GM18508 (cell line): Measurements from ENCODE around the gene GCN1.

Experiments used
- ATAC-seq: cut with Tn5 transposase; IDR thresholded peaks from one replicate; pipeline ENCODE4 v1.9.1; 2021; ENCODE audit warnings: moderate number of reproducible peaks; ENCODE audit not compliant: insufficient read depth, unreplicated experiment

Gene GCN1

DNA sequence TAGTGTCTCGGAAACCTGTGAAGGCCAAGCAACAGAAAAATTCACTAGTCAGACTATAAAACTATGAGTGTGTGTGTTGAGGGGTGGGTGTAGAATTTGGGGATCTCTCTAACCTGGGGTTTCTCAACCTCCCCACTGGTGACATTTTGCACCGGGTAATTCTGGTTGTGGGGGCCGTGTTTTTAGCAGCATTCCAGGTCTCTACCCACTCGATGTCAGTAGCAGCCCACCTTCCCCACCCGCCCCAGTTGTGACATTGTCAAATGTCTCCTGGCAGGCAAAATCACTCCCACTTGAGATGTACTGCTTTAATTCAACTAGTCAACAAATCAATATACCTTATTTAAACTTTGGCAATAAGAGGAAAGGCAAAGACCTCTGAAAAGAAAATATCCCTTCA, 4.1 kb downstream of the GCN1 start:
- no peak for ATAC-seq

GRCh38 chr12:120186654-120187053, 7.9 kb downstream of the GCN1 start:
- ATAC-seq, result no peak

GRCh38 chr12:120183211-120183631, 11.3 kb downstream of the GCN1 start:
- ATAC-seq, result no peak

DNA sequence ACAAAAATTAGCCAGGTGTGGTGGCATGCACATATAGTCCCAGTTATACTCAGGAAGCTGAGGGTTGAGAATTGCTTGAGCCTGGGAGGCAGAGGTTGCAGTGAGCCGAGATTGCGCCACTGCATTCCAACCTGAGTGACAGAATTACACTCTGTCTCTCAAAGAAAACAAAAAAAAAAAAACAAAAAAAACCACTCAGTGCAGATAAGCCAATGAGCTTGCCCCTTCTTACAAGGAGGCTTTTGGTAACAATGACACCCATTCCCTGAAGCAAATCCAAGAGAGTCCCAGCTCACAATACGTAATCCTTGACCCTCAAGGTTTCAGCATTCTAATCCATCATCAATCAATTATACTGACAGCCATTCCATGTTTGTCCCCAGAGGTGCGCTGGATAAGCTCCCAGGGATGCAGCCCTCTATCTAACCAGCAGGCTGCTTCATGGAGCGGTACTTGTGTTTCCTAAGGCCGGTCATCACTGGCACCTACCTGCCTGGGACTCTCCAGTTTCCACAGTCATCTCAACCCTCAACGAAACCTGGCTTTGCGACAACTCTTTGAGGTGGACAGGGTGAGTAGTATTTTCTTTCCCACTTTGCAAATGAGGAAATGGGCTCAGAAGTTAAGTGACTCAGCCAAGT, 12.4 kb downstream of the GCN1 start:
- no peak for ATAC-seq

GRCh38 chr12:120180975-120181374, 13.5 kb downstream of the GCN1 start:
- no peak for ATAC-seq

DNA sequence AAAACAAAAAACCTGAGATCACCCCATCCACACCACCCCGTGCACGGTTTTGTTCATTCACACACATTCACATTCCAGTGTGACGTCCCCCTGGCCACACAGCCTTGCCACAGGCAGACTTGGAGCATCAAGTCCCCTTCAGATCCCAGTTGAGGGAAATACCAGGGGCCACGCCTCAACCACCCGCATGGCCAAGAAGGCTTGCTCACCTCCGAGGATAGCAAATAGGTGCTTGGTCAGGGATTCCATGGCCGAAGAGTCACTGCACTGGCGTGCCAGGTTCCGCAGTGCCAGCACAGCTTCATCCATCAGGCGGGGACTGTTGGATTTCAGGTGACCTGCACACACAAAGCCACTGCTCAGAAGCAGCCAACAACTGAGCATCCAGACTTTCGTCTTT, 19.0 kb downstream of the GCN1 start:
- ATAC-seq, result no peak

DNA sequence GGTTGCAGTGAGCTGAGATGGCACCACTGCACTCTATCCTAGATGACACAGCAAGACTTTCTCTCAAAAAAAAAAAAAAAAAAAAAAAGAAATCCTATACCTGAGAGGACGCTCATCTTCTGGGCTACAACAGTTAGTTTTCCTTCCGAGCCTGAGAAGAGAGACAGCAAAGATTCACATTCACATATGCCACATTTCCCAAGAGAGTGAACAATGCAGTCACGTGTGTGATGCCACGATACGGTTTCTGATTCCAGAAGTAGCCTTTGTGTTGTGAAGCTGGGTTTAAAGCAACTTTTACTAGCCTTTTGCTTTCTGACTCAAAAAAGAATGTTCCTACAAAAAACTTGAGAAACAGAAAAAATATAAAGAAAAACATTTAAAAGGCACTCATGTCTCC, 19.5 kb downstream of the GCN1 start:
- ATAC-seq, result no peak

DNA sequence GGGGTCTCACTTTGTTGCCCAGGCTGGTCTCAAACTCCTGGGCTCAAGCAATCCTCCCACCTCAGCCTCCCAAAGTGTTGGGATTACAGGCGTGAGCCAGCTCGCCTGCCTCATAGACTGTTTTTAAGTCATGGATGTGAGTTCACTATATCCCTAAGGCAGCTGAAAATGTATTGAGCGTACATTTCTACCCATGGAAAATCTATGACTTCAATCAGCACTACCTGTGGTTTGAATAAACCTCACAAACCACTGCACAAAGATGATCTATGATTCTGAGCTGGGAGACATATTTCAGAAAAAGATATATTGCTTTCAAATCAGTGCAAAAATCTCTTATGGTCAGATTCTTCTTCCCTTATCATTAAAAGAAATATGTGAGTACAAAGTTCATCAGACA, 22.5 kb downstream of the GCN1 start:
- no peak for ATAC-seq

DNA sequence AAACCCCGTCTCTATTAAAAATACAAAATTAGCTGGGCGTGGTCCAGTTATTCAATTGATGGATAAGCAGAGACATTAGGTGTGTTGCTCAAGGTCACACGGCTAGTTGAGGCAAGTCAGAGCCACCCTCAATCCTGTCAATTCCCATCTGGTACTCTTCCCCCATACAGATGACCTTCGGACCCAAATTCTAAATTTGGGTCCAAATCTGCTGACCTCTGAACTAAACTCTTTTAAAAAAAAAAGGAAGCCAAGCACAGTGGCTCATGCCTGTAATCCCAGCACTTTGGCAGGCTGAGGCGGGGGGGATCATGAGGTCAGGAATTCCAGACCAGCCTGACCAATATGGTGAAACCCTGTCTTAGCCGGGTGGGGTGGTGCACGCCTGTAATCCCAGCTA, 23.9 kb downstream of the GCN1 start:
- ATAC-seq, result no peak

- ATAC-seq, result no peak
Measured at GRCh38 chr12:120169946-120170345, 24.6 kb downstream of the GCN1 start.

DNA sequence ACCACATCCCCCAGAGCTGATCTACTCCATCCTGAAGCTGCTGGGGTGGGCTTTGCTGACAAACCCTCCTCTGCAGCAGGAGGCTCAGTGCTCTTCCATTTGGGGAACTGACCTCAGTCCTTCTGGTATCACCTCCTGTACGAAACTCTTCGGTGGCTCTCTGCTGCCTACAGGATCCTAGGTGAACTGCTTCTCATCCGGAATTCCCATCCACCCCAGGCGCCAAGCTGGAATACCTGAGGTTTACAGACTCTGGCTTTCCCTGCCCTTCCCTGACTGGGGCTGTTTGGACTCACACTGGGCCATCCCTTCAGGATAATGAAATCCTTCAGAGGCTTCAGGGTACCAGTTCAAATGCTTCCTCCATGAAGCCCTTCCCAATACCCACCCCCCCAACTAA, 26.2 kb downstream of the GCN1 start:
- no peak for ATAC-seq

- no peak for ATAC-seq
Measured at GRCh38 chr12:120167529-120168095, 26.9 kb downstream of the GCN1 start.

DNA sequence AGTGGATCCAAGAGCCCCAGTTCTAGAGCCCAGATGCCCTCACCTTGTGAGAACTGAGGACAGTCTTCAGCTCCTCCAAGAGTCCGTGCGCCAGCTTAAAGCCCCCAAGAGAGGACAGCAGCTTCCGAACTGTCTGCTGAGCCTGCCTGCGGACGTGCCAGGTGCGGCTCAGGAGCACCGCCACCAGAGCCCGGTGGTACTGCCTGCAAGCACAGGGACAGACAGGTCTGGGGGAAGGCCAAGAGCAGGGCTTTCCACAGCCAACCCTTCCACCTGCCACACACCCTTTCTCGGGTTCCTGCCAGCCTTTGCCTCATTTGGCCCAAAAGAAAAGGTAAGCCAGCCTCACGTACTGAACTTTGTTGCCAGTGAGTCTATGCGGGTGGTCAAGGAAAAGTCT, 30.2 kb downstream of the GCN1 start:
- no peak for ATAC-seq

GRCh38 chr12:120162763-120163162, 31.8 kb downstream of the GCN1 start:
- no peak for ATAC-seq

DNA sequence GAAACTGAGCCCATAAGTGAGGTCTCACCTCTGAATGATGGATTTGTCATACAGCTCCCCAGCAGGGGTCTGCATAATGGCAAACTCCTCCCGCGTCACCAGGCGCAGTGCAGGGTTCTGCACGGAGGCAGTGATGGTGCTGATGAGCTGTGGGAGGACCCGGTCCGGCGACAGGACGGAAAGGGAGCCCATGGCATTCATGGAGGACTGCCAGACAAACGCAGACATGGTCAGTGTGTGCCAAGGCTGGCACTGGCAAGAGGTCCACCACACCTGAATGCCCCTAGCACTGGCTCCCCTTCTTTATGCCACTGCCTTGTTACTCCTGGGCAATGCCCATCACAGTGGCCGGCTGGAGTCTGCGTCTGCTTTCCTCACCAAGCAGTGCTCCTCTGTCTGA, 32.7 kb downstream of the GCN1 start:
- ATAC-seq, result no peak

- no peak for ATAC-seq
Measured at GRCh38 chr12:120159509-120160237, 34.8 kb downstream of the GCN1 start.

DNA sequence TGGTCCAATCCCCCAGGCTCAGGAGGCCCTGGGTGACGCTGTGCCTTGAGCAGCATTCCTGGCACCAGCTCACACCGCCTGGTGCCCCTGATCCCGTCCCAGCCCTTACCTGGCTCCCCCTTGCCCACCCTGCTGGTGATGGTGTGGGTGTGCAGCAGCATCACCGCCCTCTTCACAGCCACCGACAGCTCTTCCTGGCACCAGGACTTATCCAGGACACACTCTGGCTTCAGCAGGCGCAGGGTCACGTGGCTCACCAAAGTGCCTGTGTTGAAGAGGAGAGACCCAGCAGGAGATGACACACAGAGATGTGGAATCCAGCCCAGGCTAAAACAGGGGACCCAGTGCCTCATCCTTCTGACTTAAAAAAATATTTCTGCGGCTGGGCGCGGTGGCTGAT, 36.2 kb downstream of the GCN1 start:
- no peak for ATAC-seq

DNA sequence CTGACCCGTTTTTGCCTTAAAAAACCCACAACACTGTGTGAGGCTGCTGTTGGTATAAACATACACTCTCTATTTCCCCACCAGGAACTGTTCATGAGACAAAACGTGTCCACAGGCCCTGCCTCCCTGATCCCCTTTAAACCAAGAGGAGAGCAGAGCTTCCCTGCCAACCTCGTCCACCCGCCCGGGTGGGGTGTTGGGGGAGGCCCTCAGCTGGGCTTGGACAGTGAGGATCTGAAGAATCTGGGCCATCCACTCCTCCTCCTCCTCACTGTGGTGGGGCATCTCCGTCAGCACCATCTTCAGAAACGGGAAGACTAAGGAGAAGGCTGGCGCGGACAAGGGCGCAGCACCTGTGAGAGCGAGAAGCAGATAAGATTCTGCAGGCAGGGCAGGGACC, 36.8 kb downstream of the GCN1 start:
- ATAC-seq, result no peak

GRCh38 chr12:120156315-120157259, 37.9 kb downstream of the GCN1 start:
- ATAC-seq, result no peak

DNA sequence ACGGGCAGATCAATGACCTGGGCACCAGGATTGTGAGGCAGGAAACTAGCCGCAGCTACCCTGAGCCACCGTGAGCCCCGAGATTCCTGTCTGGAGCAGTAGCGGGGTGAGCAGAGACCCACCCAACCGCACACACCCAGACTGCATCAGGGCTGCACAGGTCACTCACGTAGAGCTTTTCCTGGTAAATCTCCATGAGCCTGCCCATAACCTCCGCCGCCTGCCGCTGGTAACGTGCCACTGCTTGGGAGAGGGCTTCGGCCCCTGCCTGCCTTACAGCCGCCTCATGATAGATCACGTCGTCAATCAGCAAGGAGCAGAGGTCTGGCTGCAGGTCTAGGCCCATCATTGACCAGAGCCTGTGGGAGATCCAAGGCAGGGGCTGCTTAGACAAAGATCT, 39.4 kb downstream of the GCN1 start:
- ATAC-seq, result no peak
